ENCODE results near the gene ZNF70. TPM values are rescaled to one million over a fixed set of nuclear protein-coding genes. Genes with fewer than 3 reads are reported as not detected.

ZNF70 gene
- under 1 TPM; 0.40 to 0.92 TPM for polyA plus RNA-seq

GRCh38 chr22:23750714-23751440 lies at the start of gene ZNF70:
Gene ZNF70, minus strand, starts transcription at chr22:23751112. Its CDS starts 5,972 bp downstream, at chr22:23745140.
- 1% methylated on average over 59 to 78 of the region's 78 CpGs for WGBS, 2 donors
- Histone ChIP-seq H3K4me1 (ENCODE audit: control insufficient read depth in 2 of 2, insufficient read depth in 2 of 2, low read length in 1 of 2) (peaks cover 0 to 4% of the 10 kb centered on the region in 2 donors), H3K9me3 (ENCODE audit: control insufficient read depth in 2 of 2, insufficient read depth in 1 of 2, low read depth in 1 of 2, low read length in 1 of 2) (no peaks in the 10 kb centered on the region), H3K36me3 (ENCODE audit: control insufficient read depth in 2 of 2, insufficient read depth in 2 of 2, low read length in 1 of 2) (no peaks in the 10 kb centered on the region), H3K27ac (ENCODE audit: low read depth in 2 of 2, low read length in 1 of 2) (peak within 1 kb of the TSS; percentile 87 to 95), H3K4me3 (ENCODE audit: low read depth in 1 of 2, low read length in 2 of 2) (peak within 1 kb of the TSS; percentile 61 to 74), H3K27me3 (ENCODE audit: control insufficient read depth in 1 of 2, insufficient read depth in 2 of 2, low read length in 2 of 2) (no peaks in the 10 kb centered on the region)

GRCh38 chr22:23796461-23796860 lies 45.5 kb upstream of the ZNF70 start:
- H3K4me1 ChIP-seq (ENCODE audit: control insufficient read depth in 2 of 2, insufficient read depth in 2 of 2, low read length in 1 of 2), result peaks cover 0 to 7% of the 10 kb centered on the region in 2 donors
- no peak overlapping the region for H3K4me3 ChIP-seq (ENCODE audit: low read depth in 1 of 2, low read length in 2 of 2)
- peaks cover 14 to 34% of the 10 kb centered on the region in 2 donors for H3K36me3 ChIP-seq (ENCODE audit: control insufficient read depth in 2 of 2, insufficient read depth in 2 of 2, low read length in 1 of 2)
- no peaks in the 10 kb centered on the region for H3K9me3 ChIP-seq (ENCODE audit: control insufficient read depth in 2 of 2, insufficient read depth in 1 of 2, low read depth in 1 of 2, low read length in 1 of 2)
- H3K27me3 ChIP-seq (ENCODE audit: control insufficient read depth in 1 of 2, insufficient read depth in 2 of 2, low read length in 2 of 2), result no peaks in the 10 kb centered on the region
- no peak overlapping the region for H3K27ac ChIP-seq (ENCODE audit: low read depth in 2 of 2, low read length in 1 of 2)
- WGBS, 2 donors, result 71 to 80% methylated on average over 5 of the region's 5 CpGs

- H3K9me3 ChIP-seq (ENCODE audit: control insufficient read depth in 2 of 2, insufficient read depth in 1 of 2, low read depth in 1 of 2, low read length in 1 of 2), result no peaks in the 10 kb centered on the region
- WGBS, 2 donors, result 88 to 90% methylated on average over 8 of the region's 8 CpGs
- no peak overlapping the region for H3K27ac ChIP-seq (ENCODE audit: low read depth in 2 of 2, low read length in 1 of 2)
- peaks cover 0 to 9% of the 10 kb centered on the region in 2 donors for H3K4me1 ChIP-seq (ENCODE audit: control insufficient read depth in 2 of 2, insufficient read depth in 2 of 2, low read length in 1 of 2)
- H3K27me3 ChIP-seq (ENCODE audit: control insufficient read depth in 1 of 2, insufficient read depth in 2 of 2, low read length in 2 of 2), result no peaks in the 10 kb centered on the region
- H3K36me3 ChIP-seq (ENCODE audit: control insufficient read depth in 2 of 2, insufficient read depth in 2 of 2, low read length in 1 of 2), result peaks cover 10 to 24% of the 10 kb centered on the region in 2 donors
- H3K4me3 ChIP-seq (ENCODE audit: low read depth in 1 of 2, low read length in 2 of 2), result no peak overlapping the region
Observed at GRCh38 chr22:23793326-23793725, 42.4 kb upstream of the ZNF70 start.

GRCh38 chr22:23791738-23792645 lies 41.1 kb upstream of the ZNF70 start:
- H3K27ac ChIP-seq (ENCODE audit: low read depth in 2 of 2, low read length in 1 of 2), result peak overlapping the region in 1 of 2 donors; percentile 10
- peaks cover 0 to 9% of the 10 kb centered on the region in 2 donors for H3K4me1 ChIP-seq (ENCODE audit: control insufficient read depth in 2 of 2, insufficient read depth in 2 of 2, low read length in 1 of 2)
- no peaks in the 10 kb centered on the region for H3K27me3 ChIP-seq (ENCODE audit: control insufficient read depth in 1 of 2, insufficient read depth in 2 of 2, low read length in 2 of 2)
- no peak overlapping the region for H3K4me3 ChIP-seq (ENCODE audit: low read depth in 1 of 2, low read length in 2 of 2)
- 79 to 84% methylated on average over 25 of the region's 25 CpGs for WGBS, 2 donors
- H3K36me3 ChIP-seq (ENCODE audit: control insufficient read depth in 2 of 2, insufficient read depth in 2 of 2, low read length in 1 of 2), result peaks cover 10 to 24% of the 10 kb centered on the region in 2 donors
- no peaks in the 10 kb centered on the region for H3K9me3 ChIP-seq (ENCODE audit: control insufficient read depth in 2 of 2, insufficient read depth in 1 of 2, low read depth in 1 of 2, low read length in 1 of 2)

GRCh38 chr22:23790819-23791737 lies 40.2 kb upstream of the ZNF70 start:
- H3K36me3 ChIP-seq (ENCODE audit: control insufficient read depth in 2 of 2, insufficient read depth in 2 of 2, low read length in 1 of 2), result peaks cover 5 to 24% of the 10 kb centered on the region in 2 donors
- peaks cover 0 to 12% of the 10 kb centered on the region in 2 donors for H3K4me1 ChIP-seq (ENCODE audit: control insufficient read depth in 2 of 2, insufficient read depth in 2 of 2, low read length in 1 of 2)
- H3K9me3 ChIP-seq (ENCODE audit: control insufficient read depth in 2 of 2, insufficient read depth in 1 of 2, low read depth in 1 of 2, low read length in 1 of 2), result no peaks in the 10 kb centered on the region
- no peak overlapping the region for H3K27ac ChIP-seq (ENCODE audit: low read depth in 2 of 2, low read length in 1 of 2)
- no peak overlapping the region for H3K4me3 ChIP-seq (ENCODE audit: low read depth in 1 of 2, low read length in 2 of 2)
- no peaks in the 10 kb centered on the region for H3K27me3 ChIP-seq (ENCODE audit: control insufficient read depth in 1 of 2, insufficient read depth in 2 of 2, low read length in 2 of 2)
- WGBS, 2 donors, result 65 to 74% methylated on average over 11 of the region's 11 CpGs

- peaks cover 5 to 21% of the 10 kb centered on the region in 2 donors for H3K36me3 ChIP-seq (ENCODE audit: control insufficient read depth in 2 of 2, insufficient read depth in 2 of 2, low read length in 1 of 2)
- H3K27ac ChIP-seq (ENCODE audit: low read depth in 2 of 2, low read length in 1 of 2), result no peak overlapping the region
- no peak overlapping the region for H3K4me3 ChIP-seq (ENCODE audit: low read depth in 1 of 2, low read length in 2 of 2)
- H3K9me3 ChIP-seq (ENCODE audit: control insufficient read depth in 2 of 2, insufficient read depth in 1 of 2, low read depth in 1 of 2, low read length in 1 of 2), result no peaks in the 10 kb centered on the region
- H3K4me1 ChIP-seq (ENCODE audit: control insufficient read depth in 2 of 2, insufficient read depth in 2 of 2, low read length in 1 of 2), result peaks cover 0 to 12% of the 10 kb centered on the region in 2 donors
- no peaks in the 10 kb centered on the region for H3K27me3 ChIP-seq (ENCODE audit: control insufficient read depth in 1 of 2, insufficient read depth in 2 of 2, low read length in 2 of 2)
- WGBS, 2 donors, result 82 to 83% methylated on average over 4 of the region's 4 CpGs
Observed at GRCh38 chr22:23789638-23790037, 38.7 kb upstream of the ZNF70 start.

- 61 to 65% methylated on average over 4 of the region's 4 CpGs for WGBS, 2 donors
- Histone ChIP-seq H3K27ac (ENCODE audit: low read depth in 2 of 2, low read length in 1 of 2) (no peak overlapping the region), H3K27me3 (ENCODE audit: control insufficient read depth in 1 of 2, insufficient read depth in 2 of 2, low read length in 2 of 2) (no peaks in the 10 kb centered on the region), H3K4me3 (ENCODE audit: low read depth in 1 of 2, low read length in 2 of 2) (no peak overlapping the region), H3K4me1 (ENCODE audit: control insufficient read depth in 2 of 2, insufficient read depth in 2 of 2, low read length in 1 of 2) (peaks cover 0 to 12% of the 10 kb centered on the region in 2 donors), H3K36me3 (ENCODE audit: control insufficient read depth in 2 of 2, insufficient read depth in 2 of 2, low read length in 1 of 2) (peaks cover 5 to 21% of the 10 kb centered on the region in 2 donors), H3K9me3 (ENCODE audit: control insufficient read depth in 2 of 2, insufficient read depth in 1 of 2, low read depth in 1 of 2, low read length in 1 of 2) (no peaks in the 10 kb centered on the region)
Observed at GRCh38 chr22:23789121-23789520, 38.2 kb upstream of the ZNF70 start.

- no peaks in the 10 kb centered on the region for H3K9me3 ChIP-seq (ENCODE audit: control insufficient read depth in 2 of 2, insufficient read depth in 1 of 2, low read depth in 1 of 2, low read length in 1 of 2)
- peaks cover 0 to 12% of the 10 kb centered on the region in 2 donors for H3K4me1 ChIP-seq (ENCODE audit: control insufficient read depth in 2 of 2, insufficient read depth in 2 of 2, low read length in 1 of 2)
- H3K4me3 ChIP-seq (ENCODE audit: low read depth in 1 of 2, low read length in 2 of 2), result peak overlapping the region; percentile 66 to 91
- no peaks in the 10 kb centered on the region for H3K27me3 ChIP-seq (ENCODE audit: control insufficient read depth in 1 of 2, insufficient read depth in 2 of 2, low read length in 2 of 2)
- H3K36me3 ChIP-seq (ENCODE audit: control insufficient read depth in 2 of 2, insufficient read depth in 2 of 2, low read length in 1 of 2), result peaks cover 5 to 16% of the 10 kb centered on the region in 2 donors
- 48 to 57% methylated on average over 3 of the region's 3 CpGs for WGBS, 2 donors
- H3K27ac ChIP-seq (ENCODE audit: low read depth in 2 of 2, low read length in 1 of 2), result no peak overlapping the region
Observed at GRCh38 chr22:23787910-23788309, 37.0 kb upstream of the ZNF70 start.

GRCh38 chr22:23787600-23787896 lies 36.6 kb upstream of the ZNF70 start:
- 1 to 3% methylated on average over 5 of the region's 5 CpGs for WGBS, 2 donors

More at GRCh38 chr22:23787600-23787896, 36.6 kb upstream of the ZNF70 start:
- Histone ChIP-seq H3K27ac (ENCODE audit: low read depth in 2 of 2, low read length in 1 of 2) (peak overlapping the region; percentile 51 to 100), H3K4me1 (ENCODE audit: control insufficient read depth in 2 of 2, insufficient read depth in 2 of 2, low read length in 1 of 2) (peaks cover 0 to 12% of the 10 kb centered on the region in 2 donors), H3K36me3 (ENCODE audit: control insufficient read depth in 2 of 2, insufficient read depth in 2 of 2, low read length in 1 of 2) (peaks cover 5 to 13% of the 10 kb centered on the region in 2 donors), H3K27me3 (ENCODE audit: control insufficient read depth in 1 of 2, insufficient read depth in 2 of 2, low read length in 2 of 2) (no peaks in the 10 kb centered on the region), H3K4me3 (ENCODE audit: low read depth in 1 of 2, low read length in 2 of 2) (peak overlapping the region; percentile 66 to 91), H3K9me3 (ENCODE audit: control insufficient read depth in 2 of 2, insufficient read depth in 1 of 2, low read depth in 1 of 2, low read length in 1 of 2) (no peaks in the 10 kb centered on the region)
